ENCODE data around the gene RPN2.

DNA sequence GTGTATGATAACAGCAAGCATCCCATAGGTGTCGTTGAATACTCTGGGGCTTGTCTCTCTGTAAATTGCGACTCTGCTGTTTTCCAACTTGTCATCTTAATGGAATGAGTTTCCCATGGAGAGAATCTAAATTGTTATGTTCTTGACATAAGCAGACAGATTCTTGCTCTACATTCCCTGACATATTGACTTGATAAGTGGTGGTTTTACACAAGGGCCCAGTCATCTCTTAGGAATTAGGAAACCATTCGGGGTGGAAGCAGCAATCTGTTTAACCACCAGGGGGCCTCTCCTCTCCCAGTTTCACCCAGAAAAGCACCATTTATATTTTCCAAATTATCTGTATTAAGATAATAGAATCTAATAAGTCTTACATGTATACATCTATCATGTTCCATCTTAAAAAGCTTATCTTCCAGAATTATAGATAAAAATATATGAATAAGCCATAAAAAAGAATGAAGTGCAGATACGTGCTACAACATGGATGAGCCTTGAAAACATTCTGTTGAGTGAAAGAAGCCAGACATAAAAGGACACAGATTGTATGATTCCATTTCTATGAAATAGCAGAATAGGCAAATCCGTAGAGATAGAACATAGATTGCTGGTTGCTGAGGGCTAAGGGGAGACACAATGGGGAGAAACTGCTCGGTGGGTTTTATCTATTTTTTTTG lies 23.3 kb downstream of the RPN2 start:
- 0 out of 2 replicates have a peak, but pooled peaks have one; percentile 56 for TF ChIP-seq SIN3A (IDR thresholded peaks at IDR 0.05; ENCODE audit: borderline replicate concordance, low read depth, low read length)
- TF ChIP-seq, protein P1, sequence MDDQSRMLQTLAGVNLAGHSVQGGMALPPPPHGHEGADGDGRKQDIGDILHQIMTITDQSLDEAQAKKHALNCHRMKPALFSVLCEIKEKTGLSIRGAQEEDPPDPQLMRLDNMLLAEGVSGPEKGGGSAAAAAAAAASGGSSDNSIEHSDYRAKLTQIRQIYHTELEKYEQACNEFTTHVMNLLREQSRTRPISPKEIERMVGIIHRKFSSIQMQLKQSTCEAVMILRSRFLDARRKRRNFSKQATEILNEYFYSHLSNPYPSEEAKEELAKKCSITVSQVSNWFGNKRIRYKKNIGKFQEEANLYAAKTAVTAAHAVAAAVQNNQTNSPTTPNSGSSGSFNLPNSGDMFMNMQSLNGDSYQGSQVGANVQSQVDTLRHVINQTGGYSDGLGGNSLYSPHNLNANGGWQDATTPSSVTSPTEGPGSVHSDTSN (IDR thresholded peaks at IDR 0.05), result peak; percentile 92
- no peak for TF ChIP-seq YY1 (IDR thresholded peaks at IDR 0.05; ENCODE audit: low read depth)
- TF ChIP-seq MXI1 (IDR thresholded peaks at IDR 0.05; ENCODE audit: low read depth, low read length), result 0 out of 2 replicates have a peak, but pooled peaks have one; percentile 8
- peak; percentile 92 for TF ChIP-seq JUND (IDR thresholded peaks at IDR 0.05)
- TF ChIP-seq POLR2AphosphoS5 (IDR thresholded peaks at IDR 0.05; ENCODE audit: low read depth, low read length), result peak; percentile 49; the same call in 1 of the 2 replicates
- TF ChIP-seq, protein P2, sequence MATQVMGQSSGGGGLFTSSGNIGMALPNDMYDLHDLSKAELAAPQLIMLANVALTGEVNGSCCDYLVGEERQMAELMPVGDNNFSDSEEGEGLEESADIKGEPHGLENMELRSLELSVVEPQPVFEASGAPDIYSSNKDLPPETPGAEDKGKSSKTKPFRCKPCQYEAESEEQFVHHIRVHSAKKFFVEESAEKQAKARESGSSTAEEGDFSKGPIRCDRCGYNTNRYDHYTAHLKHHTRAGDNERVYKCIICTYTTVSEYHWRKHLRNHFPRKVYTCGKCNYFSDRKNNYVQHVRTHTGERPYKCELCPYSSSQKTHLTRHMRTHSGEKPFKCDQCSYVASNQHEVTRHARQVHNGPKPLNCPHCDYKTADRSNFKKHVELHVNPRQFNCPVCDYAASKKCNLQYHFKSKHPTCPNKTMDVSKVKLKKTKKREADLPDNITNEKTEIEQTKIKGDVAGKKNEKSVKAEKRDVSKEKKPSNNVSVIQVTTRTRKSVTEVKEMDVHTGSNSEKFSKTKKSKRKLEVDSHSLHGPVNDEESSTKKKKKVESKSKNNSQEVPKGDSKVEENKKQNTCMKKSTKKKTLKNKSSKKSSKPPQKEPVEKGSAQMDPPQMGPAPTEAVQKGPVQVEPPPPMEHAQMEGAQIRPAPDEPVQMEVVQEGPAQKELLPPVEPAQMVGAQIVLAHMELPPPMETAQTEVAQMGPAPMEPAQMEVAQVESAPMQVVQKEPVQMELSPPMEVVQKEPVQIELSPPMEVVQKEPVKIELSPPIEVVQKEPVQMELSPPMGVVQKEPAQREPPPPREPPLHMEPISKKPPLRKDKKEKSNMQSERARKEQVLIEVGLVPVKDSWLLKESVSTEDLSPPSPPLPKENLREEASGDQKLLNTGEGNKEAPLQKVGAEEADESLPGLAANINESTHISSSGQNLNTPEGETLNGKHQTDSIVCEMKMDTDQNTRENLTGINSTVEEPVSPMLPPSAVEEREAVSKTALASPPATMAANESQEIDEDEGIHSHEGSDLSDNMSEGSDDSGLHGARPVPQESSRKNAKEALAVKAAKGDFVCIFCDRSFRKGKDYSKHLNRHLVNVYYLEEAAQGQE (IDR thresholded peaks at IDR 0.05; ENCODE audit: low read depth, low read length), result no peak
